GM23338 (cell line): ENCODE results near the gene CARD9. TPM values are rescaled to one million over a fixed set of nuclear protein-coding genes. Genes with fewer than 3 reads are reported as not detected.

Experiments used
- ATAC-seq: fragments of 200-7000 bp; cut with Tn5 transposase; 3 replicates; pipeline ENCODE4 v1.9.1; 2020
- DNase-seq: peaks from one replicate; pipeline ENCODE4 v3.0.0-alpha.2; 2015; ENCODE audit warnings: low spot score
- H2AFZ ChIP-seq: fragments of 200-600 bp; sonication (generic); 2 replicates; pipeline ENCODE4 v1.8.0; 2016; ENCODE audit warnings: antibody characterized with exemption, mild to moderate bottlenecking, moderate library complexity
- H3F3A ChIP-seq: fragments of 200-600 bp; sonication (generic); replicated peaks from 2 replicates; pipeline ENCODE4 v1.8.0; 2017; ENCODE audit warnings: antibody characterized with exemption, mixed run types, low read depth
- H3K27ac ChIP-seq: fragments of 200-600 bp; sonication (generic); 2 replicates; pipeline ENCODE4 v1.6.1; 2016; ENCODE audit warnings: low read depth
- H3K27me3 ChIP-seq: fragments of 200-600 bp; sonication (generic); 2 replicates; pipeline ENCODE4 v1.8.0; 2016; ENCODE audit warnings: mild to moderate bottlenecking, mixed run types, moderate library complexity; ENCODE audit not compliant: insufficient read depth
- H3K36me3 ChIP-seq: fragments of 200-600 bp; sonication (generic); 2 replicates; pipeline ENCODE4 v1.8.0; 2016; ENCODE audit warnings: mild to moderate bottlenecking; ENCODE audit not compliant: insufficient read depth
- H3K4me1 ChIP-seq: fragments of 200-600 bp; sonication (generic); 2 replicates; pipeline ENCODE4 v1.8.0; 2016; ENCODE audit warnings: mild to moderate bottlenecking, moderate library complexity; ENCODE audit not compliant: insufficient read depth
- H3K4me2 ChIP-seq: fragments of 200-600 bp; sonication (generic); 2 replicates; pipeline ENCODE4 v1.7.1; 2017; ENCODE audit warnings: mixed run types
- H3K4me3 ChIP-seq: fragments of 200-600 bp; sonication (generic); 2 replicates; pipeline ENCODE4 v1.6.1; 2016; ENCODE audit warnings: mixed run types
- H3K79me2 ChIP-seq: fragments of 200-600 bp; sonication (generic); replicated peaks from 2 replicates; pipeline ENCODE4 v1.8.0; 2017; ENCODE audit warnings: mild to moderate bottlenecking; ENCODE audit not compliant: insufficient read depth
- H3K9me2 ChIP-seq: fragments of 200-600 bp; sonication (generic); 2 replicates; pipeline ENCODE4 v1.8.0; 2017; ENCODE audit not compliant: insufficient read depth
- H4K20me1 ChIP-seq: fragments of 200-600 bp; sonication (generic); replicated peaks from 2 replicates; pipeline ENCODE4 v1.8.0; 2017; ENCODE audit warnings: mild to moderate bottlenecking; ENCODE audit not compliant: insufficient read depth
- H3K27ac Mint-ChIP-seq: 2 replicates; pipeline ENCODE4 v1.8.0; 2020; ENCODE audit warnings: inconsistent platforms, mild to moderate bottlenecking, moderate library complexity, mixed read lengths
- H3K27me3 Mint-ChIP-seq: 3 replicates; pipeline ENCODE4 v1.8.0; 2022; ENCODE audit warnings: low read depth, mild to moderate bottlenecking, moderate library complexity, mixed read lengths, inconsistent platforms; ENCODE audit not compliant: insufficient read depth, poor library complexity
- H3K36me3 Mint-ChIP-seq: 3 replicates; pipeline ENCODE4 v1.8.0; 2021; ENCODE audit warnings: low read depth, mild to moderate bottlenecking, inconsistent platforms, moderate library complexity, mixed read lengths
- H3K4me1 Mint-ChIP-seq: 3 replicates; pipeline ENCODE4 v1.8.0; 2020; ENCODE audit warnings: mild to moderate bottlenecking, inconsistent platforms, mixed read lengths
- H3K4me3 Mint-ChIP-seq: 3 replicates; pipeline ENCODE4 v1.8.0; 2021; ENCODE audit warnings: moderate library complexity, mild to moderate bottlenecking, inconsistent platforms, mixed read lengths
- H3K9me3 Mint-ChIP-seq: 3 replicates; pipeline ENCODE4 v1.8.0; 2020; ENCODE audit warnings: moderate library complexity, mild to moderate bottlenecking, inconsistent platforms, mixed read lengths
- ETS1 ChIP-seq: IDR thresholded peaks from 2 replicates; pipeline ENCODE4 v1.6.1; 2016; ENCODE audit warnings: antibody characterized with exemption
- ZNF462 ChIP-seq: fragments of 250-450 bp; sonication (Bioruptor Pico); IDR thresholded peaks from 2 replicates; pipeline ENCODE4 v1.5.0; 2020; ENCODE audit warnings: mild to moderate bottlenecking, moderate library complexity
- polyA plus RNA-seq: library from polyadenylated mRNA; unstranded; fragments of >200 nt; fragmentation: Nextera tagmentation; extraction: Ambion mirVana; gene quantifications from 2 replicates; pipeline ENCODE4 v1.2.1, GENCODE V29; 2016
- total RNA-seq: library from RNA; depleted of rRNA; stranded (reverse); fragments of >200 nt; shearing (Covaris generic); gene quantifications from 2 replicates; pipeline ENCODE4 v1.2.3, GENCODE V29; 2014
- TF ChIP-seq, protein P1 (sequence below), 2 experiments: fragments of 200-600 bp in 1 of 2; sonication (generic) in 1 of 2; conservative IDR thresholded peaks; 2 replicates each; pipeline versions ENCODE4 v1.5.1 to v1.6.1; 2016 to 2017; ENCODE audit warnings: antibody characterized with exemption in 2 of 2, low read depth in 2 of 2, mild to moderate bottlenecking in 2 of 2, moderate library complexity in 1 of 2

Gene CARD9
- total and polyA plus RNA-seq, 2 experiments from 2014 or later = 0.49 to 0.63 TPM

DNA sequence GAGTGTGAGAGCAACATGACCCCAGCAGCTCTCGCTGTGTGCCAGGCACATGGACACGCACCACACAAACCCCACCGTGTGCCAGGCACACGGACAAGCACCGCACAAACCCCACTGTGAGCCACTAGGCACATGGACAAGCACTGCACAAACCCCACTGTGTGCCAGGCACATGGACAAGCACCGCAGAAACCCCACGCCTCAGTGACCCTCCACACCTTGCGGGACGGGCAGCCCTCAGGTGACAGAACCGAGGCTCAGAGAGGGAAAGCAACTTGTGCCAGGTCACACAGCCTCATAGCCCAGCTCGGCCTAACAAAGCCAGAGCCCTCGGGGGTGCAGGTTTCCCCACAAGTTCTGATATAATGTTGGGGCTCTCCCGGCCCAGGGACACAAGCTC lies 48.1 kb downstream of the CARD9 start:
- Mint-ChIP-seq H3K27ac (no peak overlapping the region), H3K36me3 (no peaks in the 10 kb centered on the region), H3K27me3 (peaks cover 10% of the 10 kb centered on the region), H3K4me3 (no peak overlapping the region), H3K4me1 (peaks cover 8% of the 10 kb centered on the region), H3K9me3 (no peaks in the 10 kb centered on the region)
- H3K9me2 ChIP-seq = no peaks in the 10 kb centered on the region
- no peak overlapping the region for H2AFZ ChIP-seq
- ATAC-seq = no peak
- H3K79me2 ChIP-seq = no peaks in the 10 kb centered on the region; the same call in 1 of the 2 replicates
- H3K4me3 ChIP-seq = no peak overlapping the region
- H3K4me2 ChIP-seq = no peak overlapping the region
- H4K20me1 ChIP-seq = no peaks in the 10 kb centered on the region
- peaks cover 17% of the 10 kb centered on the region for H3K4me1 ChIP-seq
- TF ChIP-seq, protein P1, sequence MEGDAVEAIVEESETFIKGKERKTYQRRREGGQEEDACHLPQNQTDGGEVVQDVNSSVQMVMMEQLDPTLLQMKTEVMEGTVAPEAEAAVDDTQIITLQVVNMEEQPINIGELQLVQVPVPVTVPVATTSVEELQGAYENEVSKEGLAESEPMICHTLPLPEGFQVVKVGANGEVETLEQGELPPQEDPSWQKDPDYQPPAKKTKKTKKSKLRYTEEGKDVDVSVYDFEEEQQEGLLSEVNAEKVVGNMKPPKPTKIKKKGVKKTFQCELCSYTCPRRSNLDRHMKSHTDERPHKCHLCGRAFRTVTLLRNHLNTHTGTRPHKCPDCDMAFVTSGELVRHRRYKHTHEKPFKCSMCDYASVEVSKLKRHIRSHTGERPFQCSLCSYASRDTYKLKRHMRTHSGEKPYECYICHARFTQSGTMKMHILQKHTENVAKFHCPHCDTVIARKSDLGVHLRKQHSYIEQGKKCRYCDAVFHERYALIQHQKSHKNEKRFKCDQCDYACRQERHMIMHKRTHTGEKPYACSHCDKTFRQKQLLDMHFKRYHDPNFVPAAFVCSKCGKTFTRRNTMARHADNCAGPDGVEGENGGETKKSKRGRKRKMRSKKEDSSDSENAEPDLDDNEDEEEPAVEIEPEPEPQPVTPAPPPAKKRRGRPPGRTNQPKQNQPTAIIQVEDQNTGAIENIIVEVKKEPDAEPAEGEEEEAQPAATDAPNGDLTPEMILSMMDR (conservative IDR thresholded peaks at IDR 0.05; ENCODE audit: low read depth in 2 of 2) = no peak
- no peak for TF ChIP-seq ETS1
- H3K36me3 ChIP-seq = no peaks in the 10 kb centered on the region
- no peak for DNase-seq
- 0 out of 2 replicates have a peak, but pooled peaks cover 3% of the 10 kb centered on the region for H3F3A ChIP-seq
- no peaks in the 10 kb centered on the region for H3K27me3 ChIP-seq
- H3K27ac ChIP-seq = no peak overlapping the region

DNA sequence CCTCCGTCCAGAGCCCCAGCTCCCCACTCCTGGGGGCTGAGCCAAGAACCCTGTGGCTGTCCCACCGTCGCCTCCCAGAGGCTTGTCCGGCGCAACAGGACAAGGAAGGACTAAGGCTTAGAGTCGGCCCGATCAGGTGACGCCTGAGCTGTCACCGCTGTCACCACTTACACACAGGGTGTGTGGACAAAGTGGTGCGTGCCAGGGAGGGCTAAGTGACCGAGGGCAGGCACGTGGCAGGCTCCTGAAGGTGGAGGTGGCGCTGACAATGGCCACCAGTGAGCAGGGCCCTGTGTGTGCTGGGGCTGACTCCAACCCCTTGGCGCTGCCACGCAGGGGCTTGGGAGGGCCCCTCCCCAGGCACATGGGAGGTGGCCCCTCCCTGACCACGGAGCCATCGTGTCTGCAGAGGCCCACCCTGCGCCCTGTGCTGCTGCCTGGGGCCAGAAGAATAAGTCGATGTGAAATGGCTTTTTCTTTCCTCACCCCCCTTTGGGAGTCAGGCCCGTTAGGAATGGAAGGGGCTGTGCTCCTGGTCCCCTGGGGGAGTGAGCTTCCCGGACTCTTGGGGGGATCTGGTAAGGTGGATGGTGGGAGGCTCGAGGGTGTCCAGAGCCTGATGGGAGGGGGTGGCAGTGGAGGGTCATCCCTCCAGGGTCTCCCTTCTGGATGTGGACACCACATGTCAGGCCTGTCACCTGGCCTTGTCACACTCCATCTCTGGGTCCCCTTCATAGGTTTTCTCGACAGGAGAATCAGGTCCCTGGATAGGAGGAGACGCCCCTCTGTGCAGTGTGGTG lies 48.8 kb downstream of the CARD9 start:
- Histone ChIP-seq H3K9me2 (no peaks in the 10 kb centered on the region), H3K27ac (no peak overlapping the region), H2AFZ (no peak overlapping the region), H3K4me1 (peaks cover 17% of the 10 kb centered on the region), H3K4me3 (no peak overlapping the region), H3K79me2 (no peaks in the 10 kb centered on the region; the same call in 1 of the 2 replicates), H3K36me3 (no peaks in the 10 kb centered on the region), H3F3A (0 out of 2 replicates have a peak, but pooled peaks cover 3% of the 10 kb centered on the region), H3K4me2 (no peak overlapping the region), H3K27me3 (no peaks in the 10 kb centered on the region), H4K20me1 (no peaks in the 10 kb centered on the region)
- no peak overlapping the region for H3K4me3 Mint-ChIP-seq
- H3K27ac Mint-ChIP-seq = no peak overlapping the region
- no peak for DNase-seq
- TF ChIP-seq, protein P1 (conservative IDR thresholded peaks at IDR 0.05; ENCODE audit: low read depth in 2 of 2) = peak in 1 of 2 experiments; percentile 38; a peak in 2 of 4 replicates
- TF ChIP-seq ZNF462 (CRISPR knock-in tag) = no peak
- no peaks in the 10 kb centered on the region for H3K9me3 Mint-ChIP-seq
- H3K4me1 Mint-ChIP-seq = peaks cover 8% of the 10 kb centered on the region
- ATAC-seq = no peak
- peaks cover 10% of the 10 kb centered on the region for H3K27me3 Mint-ChIP-seq
- no peaks in the 10 kb centered on the region for H3K36me3 Mint-ChIP-seq
